ENCODE measurements around the gene ZNF853.

Gene ZNF853

GRCh38 chr7:6641305-6642035 is 26.1 kb downstream of the ZNF853 start:
- no peak overlapping the region for H3K4me3 ChIP-seq (ENCODE audit: low read depth in 1 of 2, low read length in 1 of 2)
- H3K4me1 ChIP-seq (ENCODE audit: control insufficient read depth in 1 of 2, insufficient read depth in 1 of 2, low read depth in 1 of 2, low read length in 1 of 2) = peaks cover 18 to 20% of the 10 kb centered on the region in 2 experiments
- TF ChIP-seq, protein P1, sequence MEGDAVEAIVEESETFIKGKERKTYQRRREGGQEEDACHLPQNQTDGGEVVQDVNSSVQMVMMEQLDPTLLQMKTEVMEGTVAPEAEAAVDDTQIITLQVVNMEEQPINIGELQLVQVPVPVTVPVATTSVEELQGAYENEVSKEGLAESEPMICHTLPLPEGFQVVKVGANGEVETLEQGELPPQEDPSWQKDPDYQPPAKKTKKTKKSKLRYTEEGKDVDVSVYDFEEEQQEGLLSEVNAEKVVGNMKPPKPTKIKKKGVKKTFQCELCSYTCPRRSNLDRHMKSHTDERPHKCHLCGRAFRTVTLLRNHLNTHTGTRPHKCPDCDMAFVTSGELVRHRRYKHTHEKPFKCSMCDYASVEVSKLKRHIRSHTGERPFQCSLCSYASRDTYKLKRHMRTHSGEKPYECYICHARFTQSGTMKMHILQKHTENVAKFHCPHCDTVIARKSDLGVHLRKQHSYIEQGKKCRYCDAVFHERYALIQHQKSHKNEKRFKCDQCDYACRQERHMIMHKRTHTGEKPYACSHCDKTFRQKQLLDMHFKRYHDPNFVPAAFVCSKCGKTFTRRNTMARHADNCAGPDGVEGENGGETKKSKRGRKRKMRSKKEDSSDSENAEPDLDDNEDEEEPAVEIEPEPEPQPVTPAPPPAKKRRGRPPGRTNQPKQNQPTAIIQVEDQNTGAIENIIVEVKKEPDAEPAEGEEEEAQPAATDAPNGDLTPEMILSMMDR (IDR thresholded peaks at IDR 0.05) = no peak
- peaks cover 70% of the 10 kb centered on the region for H3K36me3 ChIP-seq
- H3K27ac ChIP-seq = no peak overlapping the region
- H3K27me3 ChIP-seq = no peaks in the 10 kb centered on the region
- H3K9me3 ChIP-seq = no peaks in the 10 kb centered on the region

DNA sequence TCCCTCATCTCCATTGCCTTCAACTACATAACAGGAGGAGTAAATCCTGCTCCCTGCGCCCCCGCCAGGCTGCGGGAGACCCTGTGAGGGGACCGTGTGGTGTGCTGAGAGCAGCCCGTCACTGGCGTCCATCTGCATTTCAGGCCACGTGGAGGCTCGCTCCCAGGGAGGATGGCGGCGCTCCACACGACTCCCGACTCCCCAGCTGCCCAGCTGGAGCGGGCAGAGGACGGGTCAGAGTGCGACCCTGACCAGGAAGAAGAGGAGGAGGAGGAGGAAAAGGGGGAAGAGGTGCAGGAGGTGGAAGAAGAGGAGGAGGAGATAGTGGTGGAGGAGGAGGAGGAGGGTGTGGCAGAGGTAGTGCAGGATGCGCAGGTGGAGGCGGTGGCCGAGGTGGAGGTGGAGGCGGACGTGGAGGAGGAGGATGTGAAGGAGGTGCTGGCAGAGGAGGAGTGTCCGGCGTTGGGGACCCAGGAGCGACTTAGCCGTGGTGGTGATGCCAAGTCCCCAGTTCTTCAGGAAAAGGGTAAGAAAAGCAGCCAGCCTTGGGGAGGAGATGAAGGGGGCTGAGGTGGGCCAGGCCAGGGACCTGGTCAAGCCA is 26.9 kb downstream of the ZNF853 start:
- TF ChIP-seq, protein P1 (IDR thresholded peaks at IDR 0.05) = no peak
- H3K4me1 ChIP-seq (ENCODE audit: control insufficient read depth in 1 of 2, insufficient read depth in 1 of 2, low read depth in 1 of 2, low read length in 1 of 2) = peaks cover 14 to 18% of the 10 kb centered on the region in 2 experiments
- no peak overlapping the region for H3K4me3 ChIP-seq (ENCODE audit: low read depth in 1 of 2, low read length in 1 of 2)
- H3K27me3 ChIP-seq = no peaks in the 10 kb centered on the region
- H3K36me3 ChIP-seq = peaks cover 78% of the 10 kb centered on the region
- no peak overlapping the region for H3K27ac ChIP-seq
- no peaks in the 10 kb centered on the region for H3K9me3 ChIP-seq

- peaks cover 9 to 14% of the 10 kb centered on the region in 2 experiments for H3K4me1 ChIP-seq (ENCODE audit: control insufficient read depth in 1 of 2, insufficient read depth in 1 of 2, low read depth in 1 of 2, low read length in 1 of 2)
- H3K27me3 ChIP-seq = no peaks in the 10 kb centered on the region
- no peaks in the 10 kb centered on the region for H3K9me3 ChIP-seq
- H3K36me3 ChIP-seq = peaks cover 86% of the 10 kb centered on the region
- no peak overlapping the region for H3K27ac ChIP-seq
- TF ChIP-seq, protein P1 (IDR thresholded peaks at IDR 0.05) = no peak
- no peak overlapping the region for H3K4me3 ChIP-seq (ENCODE audit: low read depth in 1 of 2, low read length in 1 of 2)
Observed at GRCh38 chr7:6642861-6643640, 27.6 kb downstream of the ZNF853 start.

DNA sequence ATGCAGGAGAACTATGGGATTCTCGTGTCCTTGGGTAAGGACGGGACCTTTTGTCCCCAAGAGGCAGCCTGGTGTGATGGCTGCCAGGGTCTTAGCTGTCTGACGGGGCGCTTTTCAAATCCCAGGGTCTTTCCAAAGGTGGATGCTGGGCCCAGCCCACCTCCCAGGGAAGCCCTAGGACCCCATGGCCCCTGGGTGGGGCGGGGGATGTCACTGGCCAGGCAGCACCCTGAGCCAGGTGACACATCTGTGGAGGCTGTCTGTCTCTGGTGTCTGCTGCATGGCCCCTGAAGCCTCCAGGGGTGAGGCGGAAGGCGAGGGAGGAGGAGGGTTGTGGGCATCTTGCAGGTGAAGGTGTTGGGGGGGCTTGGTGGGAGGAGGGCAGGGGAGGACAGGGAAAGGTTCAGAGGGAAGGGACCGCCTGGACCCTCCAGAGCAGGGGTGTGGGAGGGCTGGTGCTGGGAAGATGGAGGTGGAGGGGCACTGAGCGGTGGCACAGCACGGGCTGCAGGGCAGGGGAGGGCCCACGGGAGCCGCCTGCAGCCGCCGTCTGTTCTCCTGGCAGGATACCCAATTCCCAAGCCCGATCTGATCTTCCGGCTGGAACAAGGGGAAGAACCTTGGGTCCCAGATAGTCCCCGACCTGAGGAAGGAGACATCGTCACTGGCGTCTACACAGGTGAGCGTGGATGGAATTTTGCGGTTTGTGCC is 28.7 kb downstream of the ZNF853 start:
- Histone ChIP-seq H3K9me3 (no peaks in the 10 kb centered on the region), H3K36me3 (peaks cover 95% of the 10 kb centered on the region), H3K4me3 (ENCODE audit: low read depth in 1 of 2, low read length in 1 of 2) (no peak overlapping the region), H3K4me1 (ENCODE audit: control insufficient read depth in 1 of 2, insufficient read depth in 1 of 2, low read depth in 1 of 2, low read length in 1 of 2) (peaks cover 3 to 4% of the 10 kb centered on the region in 2 experiments), H3K27me3 (no peaks in the 10 kb centered on the region), H3K27ac (no peak overlapping the region)
- TF ChIP-seq, protein P1 (IDR thresholded peaks at IDR 0.05) = no peak

- H3K9me3 ChIP-seq = no peaks in the 10 kb centered on the region
- H3K36me3 ChIP-seq = peaks cover 99% of the 10 kb centered on the region
- H3K4me1 ChIP-seq (ENCODE audit: control insufficient read depth in 1 of 2, insufficient read depth in 1 of 2, low read depth in 1 of 2, low read length in 1 of 2) = peaks cover 0 to under 1% of the 10 kb centered on the region in 2 experiments
- H3K27ac ChIP-seq = no peak overlapping the region
- no peaks in the 10 kb centered on the region for H3K27me3 ChIP-seq
- no peak overlapping the region for H3K4me3 ChIP-seq (ENCODE audit: low read depth in 1 of 2, low read length in 1 of 2)
- TF ChIP-seq, protein P1 (IDR thresholded peaks at IDR 0.05) = no peak
Observed at GRCh38 chr7:6644728-6645127, 29.3 kb downstream of the ZNF853 start.
